ENCODE data around the gene ZNF488. TPM values are rescaled to one million over a fixed set of nuclear protein-coding genes. Genes with fewer than 3 reads are reported as not detected.

Gene ZNF488
- total and polyA plus RNA-seq, 2 donors (not counting 1 experiment from before 2014, with no cell fraction given) = not detected

- DNase-seq (no peak), ATAC-seq (ENCODE audit: low read depth) (no peak)
- ChIA-PET CTCF (no interaction called here), POLR2A (no interaction called here)
- no peaks in the 10 kb centered on the region for H4K20me1 ChIP-seq (ENCODE audit: control insufficient read depth, insufficient read depth, low read length, poor library complexity, severe bottlenecking)
- no peaks in the 10 kb centered on the region for H3K27me3 Mint-ChIP-seq
- H3K4me3 ChIP-seq (ENCODE audit: control extremely low read depth in 1 of 5, extremely low read depth in 1 of 5, insufficient read depth in 1 of 5, low read depth in 2 of 5, low read length in 4 of 5) = no peak overlapping the region
- H3K4me2 ChIP-seq (replicated peaks; ENCODE audit: low read depth, low read length, poor library complexity, severe bottlenecking) = no peak overlapping the region
- TF ChIP-seq CTCF (IDR thresholded peaks at IDR 0.05) (no peak), EZH2 (IDR thresholded peaks at IDR 0.05; ENCODE audit: borderline replicate concordance, insufficient read depth, low read depth, low read length, poor library complexity, severe bottlenecking) (no peak)
- intact Hi-C loops (cut with micrococcal nuclease) = no loop called here
- no peaks in the 10 kb centered on the region for H3K79me2 ChIP-seq (ENCODE audit: control insufficient read depth, insufficient read depth, low read length)
- no peak overlapping the region for H3K27ac Mint-ChIP-seq
- no peaks in the 10 kb centered on the region for H3K36me3 ChIP-seq (replicated peaks in 1 of 2; ENCODE audit: control extremely low read depth in 1 of 2, control insufficient read depth in 1 of 2, extremely low read depth in 1 of 2, insufficient read depth in 2 of 2, low read length in 1 of 2)
- H3K9me3 ChIP-seq (ENCODE audit: control extremely low read depth in 1 of 3, control insufficient read depth in 2 of 3, insufficient read depth in 1 of 3, low read length in 2 of 3) = no peaks in the 10 kb centered on the region
- no peak overlapping the region for H2AFZ ChIP-seq (ENCODE audit: insufficient read depth, low read depth, low read length, poor library complexity, severe bottlenecking)
- H3K9ac ChIP-seq (ENCODE audit: low read length) = no peak overlapping the region
- no peaks in the 10 kb centered on the region for H3K27me3 ChIP-seq (replicated peaks in 1 of 4; ENCODE audit: control extremely low read depth in 1 of 4, control insufficient read depth in 3 of 4, insufficient read depth in 4 of 4, low read length in 3 of 4)
- no peaks in the 10 kb centered on the region for H3K4me1 ChIP-seq (ENCODE audit: control insufficient read depth in 2 of 2, insufficient read depth in 2 of 2, low read length in 2 of 2)
- 94% methylated on average over 11 of the region's 11 CpGs for WGBS (ENCODE audit: insufficient coverage)
- no peaks in the 10 kb centered on the region for H3K9me3 Mint-ChIP-seq (ENCODE audit: insufficient read depth)
- no peak overlapping the region for H3K27ac ChIP-seq (ENCODE audit: low read length in 2 of 2)
- H3K4me3 Mint-ChIP-seq = no peak overlapping the region
- no peaks in the 10 kb centered on the region for H3K4me1 Mint-ChIP-seq
These were observed 16.4 kb downstream of the ZNF488 start for GRCh38 chr10:47367646-47368045.

- no peaks in the 10 kb centered on the region for H3K4me1 ChIP-seq (ENCODE audit: control insufficient read depth in 2 of 2, insufficient read depth in 2 of 2, low read length in 2 of 2)
- ATAC-seq (ENCODE audit: low read depth) (no peak), DNase-seq (no peak)
- no peaks in the 10 kb centered on the region for H3K36me3 ChIP-seq (replicated peaks in 1 of 2; ENCODE audit: control extremely low read depth in 1 of 2, control insufficient read depth in 1 of 2, extremely low read depth in 1 of 2, insufficient read depth in 2 of 2, low read length in 1 of 2)
- Mint-ChIP-seq H3K9me3 (ENCODE audit: insufficient read depth) (no peaks in the 10 kb centered on the region), H3K4me3 (no peak overlapping the region), H3K27me3 (no peaks in the 10 kb centered on the region), H3K27ac (no peak overlapping the region), H3K4me1 (no peaks in the 10 kb centered on the region)
- POLR2A ChIA-PET = interaction anchor here (0.6 kb wide), 1 partner anchor 867 kb away, joined by 3 read pairs; no protein-coding TSS in a partner anchor
- H3K4me2 ChIP-seq (replicated peaks; ENCODE audit: low read depth, low read length, poor library complexity, severe bottlenecking) = no peak overlapping the region
- no peaks in the 10 kb centered on the region for H3K79me2 ChIP-seq (ENCODE audit: control insufficient read depth, insufficient read depth, low read length)
- no peak overlapping the region for H3K9ac ChIP-seq (ENCODE audit: low read length)
- intact Hi-C loops (cut with micrococcal nuclease) = no loop called here
- H2AFZ ChIP-seq (ENCODE audit: insufficient read depth, low read depth, low read length, poor library complexity, severe bottlenecking) = no peak overlapping the region
- TF ChIP-seq EZH2 (IDR thresholded peaks at IDR 0.05; ENCODE audit: borderline replicate concordance, insufficient read depth, low read depth, low read length, poor library complexity, severe bottlenecking) (no peak), CTCF (IDR thresholded peaks at IDR 0.05) (no peak)
- CTCF ChIA-PET = no interaction called here
- H3K4me3 ChIP-seq (ENCODE audit: control extremely low read depth in 1 of 5, extremely low read depth in 1 of 5, insufficient read depth in 1 of 5, low read depth in 2 of 5, low read length in 4 of 5) = no peak overlapping the region
- no peak overlapping the region for H3K27ac ChIP-seq (ENCODE audit: low read length in 2 of 2)
- 93% methylated on average over 6 of the region's 8 CpGs for WGBS (ENCODE audit: insufficient coverage)
- H4K20me1 ChIP-seq (ENCODE audit: control insufficient read depth, insufficient read depth, low read length, poor library complexity, severe bottlenecking) = no peaks in the 10 kb centered on the region
- no peaks in the 10 kb centered on the region for H3K27me3 ChIP-seq (replicated peaks in 1 of 4; ENCODE audit: control extremely low read depth in 1 of 4, control insufficient read depth in 3 of 4, insufficient read depth in 4 of 4, low read length in 3 of 4)
- no peaks in the 10 kb centered on the region for H3K9me3 ChIP-seq (ENCODE audit: control extremely low read depth in 1 of 3, control insufficient read depth in 2 of 3, insufficient read depth in 1 of 3, low read length in 2 of 3)
These were observed 17.2 kb downstream of the ZNF488 start for GRCh38 chr10:47366731-47367460.

All from B cell (primary cell).